Measurements from ENCODE around the gene GTF3C5.
"Not testable (repeated sequence)": the region's sequence is repeated elsewhere in the genome, so short reads cannot be mapped to it uniquely, and the experiment has no call there.

The GTF3C5 gene

GRCh38 chr9:133080161-133080560 lies 49.4 kb downstream of the GTF3C5 start:
- WGBS (ENCODE audit: extremely low coverage, insufficient coverage, low lambda C conversion rate), result no CpG with 5 or more reads among the region's 7 CpGs

GRCh38 chr9:133080786-133081779 lies 50.3 kb downstream of the GTF3C5 start:
- not testable (repeated sequence) for H3K4ac ChIP-seq (ENCODE audit: low read depth, low read length); H3K27ac ChIP-seq (ENCODE audit: low read depth, low read length); H3K36me3 ChIP-seq (ENCODE audit: control insufficient read depth, insufficient read depth, low read length); H3K9ac ChIP-seq (ENCODE audit: low read length); H2AK5ac ChIP-seq (ENCODE audit: low read length); H4K5ac ChIP-seq (ENCODE audit: low read length); H2BK5ac ChIP-seq (ENCODE audit: low read length); H3K56ac ChIP-seq (ENCODE audit: low read length); H2BK120ac ChIP-seq (ENCODE audit: low read depth, low read length); H3K27me3 ChIP-seq (ENCODE audit: insufficient read depth, low read length, poor library complexity); H3K23ac ChIP-seq (ENCODE audit: low read length); H4K8ac ChIP-seq (ENCODE audit: low read depth, low read length); H2BK15ac ChIP-seq (replicated peaks; ENCODE audit: low read depth); H3K4me2 ChIP-seq (ENCODE audit: low read length); H3K79me1 ChIP-seq (ENCODE audit: low read length); DNase-seq; H3K4me3 ChIP-seq (ENCODE audit: low read length); H3K4me1 ChIP-seq (ENCODE audit: control insufficient read depth, low read depth, low read length); H3K79me2 ChIP-seq (ENCODE audit: control insufficient read depth, insufficient read depth, low read length); H3K18ac ChIP-seq (ENCODE audit: low read length)
- no CpG with 5 or more reads among the region's 18 CpGs for WGBS (ENCODE audit: extremely low coverage, insufficient coverage, low lambda C conversion rate)

More at GRCh38 chr9:133080161-133080560, 49.4 kb downstream of the GTF3C5 start:
- no peak overlapping the region for H3K18ac ChIP-seq (ENCODE audit: low read length)
- no peak overlapping the region for H3K27ac ChIP-seq (ENCODE audit: low read depth, low read length)
- no peak overlapping the region for H3K4me2 ChIP-seq (ENCODE audit: low read length)
- H3K4me1 ChIP-seq (ENCODE audit: control insufficient read depth, low read depth, low read length), result no peaks in the 10 kb centered on the region
- H3K79me1 ChIP-seq (ENCODE audit: low read length), result no peaks in the 10 kb centered on the region
- no peak overlapping the region for H2BK120ac ChIP-seq (ENCODE audit: low read depth, low read length)
- no peak overlapping the region for H2BK15ac ChIP-seq (replicated peaks; ENCODE audit: low read depth)
- H3K56ac ChIP-seq (ENCODE audit: low read length), result no peak overlapping the region
- no peak overlapping the region for H3K4me3 ChIP-seq (ENCODE audit: low read length)
- no peak for DNase-seq
- no peak overlapping the region for H3K4ac ChIP-seq (ENCODE audit: low read depth, low read length)
- H3K23ac ChIP-seq (ENCODE audit: low read length), result no peak overlapping the region
- no peaks in the 10 kb centered on the region for H3K36me3 ChIP-seq (ENCODE audit: control insufficient read depth, insufficient read depth, low read length)
- H4K5ac ChIP-seq (ENCODE audit: low read length), result no peak overlapping the region
- no peak overlapping the region for H3K9ac ChIP-seq (ENCODE audit: low read length)
- no peak overlapping the region for H4K8ac ChIP-seq (ENCODE audit: low read depth, low read length)
- no peak overlapping the region for H2BK5ac ChIP-seq (ENCODE audit: low read length)
- H3K79me2 ChIP-seq (ENCODE audit: control insufficient read depth, insufficient read depth, low read length), result no peaks in the 10 kb centered on the region
- no peaks in the 10 kb centered on the region for H3K27me3 ChIP-seq (ENCODE audit: insufficient read depth, low read length, poor library complexity)
- no peak overlapping the region for H2AK5ac ChIP-seq (ENCODE audit: low read length)

- H2BK15ac ChIP-seq (replicated peaks; ENCODE audit: low read depth); H3K27me3 ChIP-seq (ENCODE audit: insufficient read depth, low read length, poor library complexity); H3K23ac ChIP-seq (ENCODE audit: low read length); H3K56ac ChIP-seq (ENCODE audit: low read length); H3K79me1 ChIP-seq (ENCODE audit: low read length); H3K4me1 ChIP-seq (ENCODE audit: control insufficient read depth, low read depth, low read length); DNase-seq; H4K8ac ChIP-seq (ENCODE audit: low read depth, low read length); H3K4ac ChIP-seq (ENCODE audit: low read depth, low read length); H3K18ac ChIP-seq (ENCODE audit: low read length); H2BK5ac ChIP-seq (ENCODE audit: low read length); H2AK5ac ChIP-seq (ENCODE audit: low read length); H3K27ac ChIP-seq (ENCODE audit: low read depth, low read length); H2BK120ac ChIP-seq (ENCODE audit: low read depth, low read length); H3K9ac ChIP-seq (ENCODE audit: low read length); H3K4me2 ChIP-seq (ENCODE audit: low read length); H4K5ac ChIP-seq (ENCODE audit: low read length); H3K36me3 ChIP-seq (ENCODE audit: control insufficient read depth, insufficient read depth, low read length); H3K79me2 ChIP-seq (ENCODE audit: control insufficient read depth, insufficient read depth, low read length); H3K4me3 ChIP-seq (ENCODE audit: low read length): not testable (repeated sequence)
- no CpG with 5 or more reads among the region's 12 CpGs for whole genome bisulfite sequencing (ENCODE audit: extremely low coverage, insufficient coverage, low lambda C conversion rate)
These were observed 51.3 kb downstream of the GTF3C5 start for GRCh38 chr9:133081957-133082644.

- H3K4me1 ChIP-seq (ENCODE audit: control insufficient read depth, low read depth, low read length); H3K4me3 ChIP-seq (ENCODE audit: low read length); H3K23ac ChIP-seq (ENCODE audit: low read length); H3K4ac ChIP-seq (ENCODE audit: low read depth, low read length); H3K79me2 ChIP-seq (ENCODE audit: control insufficient read depth, insufficient read depth, low read length); H3K27ac ChIP-seq (ENCODE audit: low read depth, low read length); H4K8ac ChIP-seq (ENCODE audit: low read depth, low read length); H2AK5ac ChIP-seq (ENCODE audit: low read length); H3K9ac ChIP-seq (ENCODE audit: low read length); H3K36me3 ChIP-seq (ENCODE audit: control insufficient read depth, insufficient read depth, low read length); H4K5ac ChIP-seq (ENCODE audit: low read length); H2BK120ac ChIP-seq (ENCODE audit: low read depth, low read length); DNase-seq; H3K79me1 ChIP-seq (ENCODE audit: low read length); H3K4me2 ChIP-seq (ENCODE audit: low read length); H2BK5ac ChIP-seq (ENCODE audit: low read length); H3K18ac ChIP-seq (ENCODE audit: low read length); H3K27me3 ChIP-seq (ENCODE audit: insufficient read depth, low read length, poor library complexity); H3K56ac ChIP-seq (ENCODE audit: low read length); H2BK15ac ChIP-seq (replicated peaks; ENCODE audit: low read depth): not testable (repeated sequence)
- no CpG with 5 or more reads among the region's 9 CpGs for WGBS (ENCODE audit: extremely low coverage, insufficient coverage, low lambda C conversion rate)
These were observed 52.9 kb downstream of the GTF3C5 start for GRCh38 chr9:133083688-133084087.

GRCh38 chr9:133086212-133086860 lies 55.5 kb downstream of the GTF3C5 start:
- WGBS (ENCODE audit: extremely low coverage, insufficient coverage, low lambda C conversion rate), result no CpG with 5 or more reads among the region's 17 CpGs
- not testable (repeated sequence) for H4K8ac ChIP-seq (ENCODE audit: low read depth, low read length); H2BK120ac ChIP-seq (ENCODE audit: low read depth, low read length); DNase-seq; H2BK5ac ChIP-seq (ENCODE audit: low read length); H3K4me1 ChIP-seq (ENCODE audit: control insufficient read depth, low read depth, low read length); H2AK5ac ChIP-seq (ENCODE audit: low read length); H3K56ac ChIP-seq (ENCODE audit: low read length); H3K4ac ChIP-seq (ENCODE audit: low read depth, low read length); H3K23ac ChIP-seq (ENCODE audit: low read length); H3K79me2 ChIP-seq (ENCODE audit: control insufficient read depth, insufficient read depth, low read length); H3K79me1 ChIP-seq (ENCODE audit: low read length); H4K5ac ChIP-seq (ENCODE audit: low read length); H3K18ac ChIP-seq (ENCODE audit: low read length); H3K36me3 ChIP-seq (ENCODE audit: control insufficient read depth, insufficient read depth, low read length); H3K4me3 ChIP-seq (ENCODE audit: low read length); H2BK15ac ChIP-seq (replicated peaks; ENCODE audit: low read depth); H3K27me3 ChIP-seq (ENCODE audit: insufficient read depth, low read length, poor library complexity); H3K9ac ChIP-seq (ENCODE audit: low read length); H3K27ac ChIP-seq (ENCODE audit: low read depth, low read length); H3K4me2 ChIP-seq (ENCODE audit: low read length)

Data from mesendoderm (in vitro differentiated cells).